K562 (cell line): ENCODE results near the gene CTIF. TPM values are rescaled to one million over a fixed set of nuclear protein-coding genes. Genes with fewer than 3 reads are reported as not detected.

Source experiments
- ATAC-seq: fragments of 200-7000 bp; cut with Tn5 transposase; 3 replicates; pipeline ENCODE4 v1.9.1; 2020; ENCODE audit warnings: moderate library complexity
- BruUV-seq: library from RNA; stranded (reverse); fragments of 400-500 nt; replicated peaks from 2 replicates; lab custom pipeline; 2021; lab: Mats Ljungman, UMichigan
- CTCF ChIA-PET: fragments of 300-600 bp; formaldehyde crosslinking; extraction: SDS; loops from one replicate; lab custom pipeline; 2021; ENCODE audit warnings: low intra/inter-chr PET ratio; lab: Yijun Ruan, JAX
- POLR2A ChIA-PET: fragments of 300-600, 350-650 bp; sonication (Branson Sonifier 250); formaldehyde crosslinking; extraction: SDS; loops from one replicate; lab custom pipeline; 2021; ENCODE audit warnings: antibody characterized with exemption, inconsistent platforms; lab: Yijun Ruan, JAX
- DNase-seq, 4 experiments: peaks; one replicate each; pipeline versions ENCODE4 v3.0.0 to v3.0.0-alpha.2; 2011 to 2018; ENCODE audit warnings: low spot score in 3 of 4, mixed read lengths in 3 of 4; ENCODE audit errors: extremely low read depth in 1 of 4
- FAIRE-seq: peaks from 2 replicates; lab custom pipeline; 2011; peaks lifted over from hg19 to GRCh38; lab: Jason Lieb, UNC
- H2AFZ ChIP-seq: 2 replicates; pipeline ENCODE4 v1.6.0; 2011; ENCODE audit warnings: low read depth, low read length, control low read depth, inconsistent platforms
- H3K27ac ChIP-seq: fragments of 200-600 bp; 3 replicates; pipeline ENCODE4 v1.8.0; 2011; ENCODE audit warnings: low read depth, mild to moderate bottlenecking, control low read depth, inconsistent platforms, low read length, moderate library complexity, mixed read lengths; ENCODE audit errors: extremely low read depth
- H3K27me3 ChIP-seq, 2 experiments: fragments of 300-600 bp in 1 of 2; 2 replicates in 1 of 2; 3 replicates in 1 of 2; pipeline versions ENCODE4 v1.6.0 to v1.8.0; 2011; ENCODE audit warnings: inconsistent platforms in 2 of 2, low read length in 2 of 2, mild to moderate bottlenecking in 1 of 2, mixed read lengths in 1 of 2, moderate library complexity in 1 of 2; ENCODE audit not compliant: control insufficient read depth in 2 of 2, insufficient read depth in 2 of 2
- H3K36me3 ChIP-seq: fragments of 300-600 bp; 3 replicates; pipeline ENCODE4 v1.8.0; 2011; ENCODE audit warnings: mild to moderate bottlenecking, low read length, inconsistent platforms; ENCODE audit not compliant: control insufficient read depth, insufficient read depth
- H3K4me1 ChIP-seq, 2 experiments: fragments of 200-600 bp in 1 of 2; replicated peaks in 1 of 2; 2 replicates in 1 of 2; 3 replicates in 1 of 2; pipeline versions ENCODE4 v1.5.1 to v1.8.0; 2011; ENCODE audit warnings: inconsistent platforms in 2 of 2, low read length in 2 of 2, mild to moderate bottlenecking in 1 of 2, mixed read lengths in 1 of 2, moderate library complexity in 1 of 2; ENCODE audit not compliant: control insufficient read depth in 2 of 2, insufficient read depth in 2 of 2
- H3K4me2 ChIP-seq: 2 replicates; pipeline ENCODE4 v1.6.1; 2011; ENCODE audit warnings: low read length, control low read depth, inconsistent platforms, mixed read lengths; ENCODE audit not compliant: insufficient read depth
- H3K4me3 ChIP-seq: fragments of 200-600 bp; sonication (generic), shearing (Covaris generic); 2 replicates; pipeline ENCODE4 v1.5.1; 2016; ENCODE audit warnings: control low read depth, inconsistent platforms
- H3K79me2 ChIP-seq: fragments of 200-600 bp; 3 replicates; pipeline ENCODE4 v1.8.0; 2011; ENCODE audit warnings: low read length, inconsistent platforms; ENCODE audit not compliant: control insufficient read depth, insufficient read depth
- H3K9ac ChIP-seq, 2 experiments: 2 replicates each; pipeline versions ENCODE4 v1.6.0 to v1.6.1; 2011; ENCODE audit warnings: low read depth in 2 of 2, low read length in 2 of 2, control low read depth in 1 of 2, inconsistent platforms in 1 of 2, mild to moderate bottlenecking in 1 of 2, mixed read lengths in 1 of 2; ENCODE audit not compliant: insufficient read depth in 1 of 2
- H3K9me1 ChIP-seq: one replicate; pipeline ENCODE4 v1.6.0; 2011; ENCODE audit warnings: inconsistent platforms, mild to moderate bottlenecking, low read length, moderate library complexity; ENCODE audit not compliant: control insufficient read depth, insufficient read depth
- H3K9me3 ChIP-seq: replicated peaks from 2 replicates; pipeline ENCODE4 v1.5.1; 2011; ENCODE audit warnings: low read depth, low read length, inconsistent platforms; ENCODE audit not compliant: control insufficient read depth, insufficient read depth
- H4K20me1 ChIP-seq: replicated peaks from 2 replicates; pipeline ENCODE4 v1.6.1; 2011; ENCODE audit warnings: low read length, inconsistent platforms, mixed read lengths; ENCODE audit not compliant: control insufficient read depth, insufficient read depth
- BCOR ChIP-seq: fragments of 450-650 bp; IDR thresholded peaks from 2 replicates; pipeline ENCODE4 v1.6.1; 2016
- DDX20 ChIP-seq: fragments of 450-650 bp; IDR thresholded peaks from 2 replicates; pipeline ENCODE4 v1.6.1; 2016; ENCODE audit warnings: missing genetic modification characterization, low read depth, mild to moderate bottlenecking, missing compliant biosample characterization, moderate library complexity
- E2F6 ChIP-seq, 2 experiments: IDR thresholded peaks; 2 replicates each; pipeline ENCODE4 v1.6.1; 2011; ENCODE audit warnings: borderline replicate concordance in 1 of 2, control low read depth in 1 of 2, low read depth in 1 of 2, low read length in 1 of 2, mild to moderate bottlenecking in 1 of 2, mixed read lengths in 1 of 2, moderate library complexity in 1 of 2; ENCODE audit not compliant: insufficient read depth in 1 of 2, insufficient read length in 1 of 2, poor library complexity in 1 of 2, severe bottlenecking in 1 of 2; ENCODE audit errors: extremely low read depth in 1 of 2
- ELK3 ChIP-seq: fragments of 450-650 bp; formaldehyde crosslinking; IDR thresholded peaks from 2 replicates; pipeline ENCODE4 v1.4.0; 2020; ENCODE audit warnings: mild to moderate bottlenecking
- HNRNPK ChIP-seq: fragments of 200-400 bp; formaldehyde crosslinking; IDR thresholded peaks from one replicate; pipeline ENCODE4 v1.6.1; 2018; ENCODE audit warnings: mild to moderate bottlenecking, low read depth, low read length; ENCODE audit not compliant: poor library complexity, severe bottlenecking
- ILK ChIP-seq: fragments of 450-650 bp; IDR thresholded peaks from 2 replicates; pipeline ENCODE4 v1.6.1; 2016; ENCODE audit warnings: missing genetic modification characterization, low read depth, mild to moderate bottlenecking, missing compliant biosample characterization, moderate library complexity, borderline replicate concordance
- ZNF143 ChIP-seq: sonication (generic); formaldehyde crosslinking; IDR thresholded peaks from 2 replicates; pipeline ENCODE4 v1.9.0; 2022; ENCODE audit warnings: mild to moderate bottlenecking, missing genetic modification reagents
- WGBS: fragments of 100-300 bp; shearing (Covaris generic); methylation state at CpG from one replicate; pipeline ENCODE4 v1.1.6; 2016; ENCODE audit warnings: low coverage, mixed read lengths; ENCODE audit not compliant: insufficient coverage; ENCODE audit errors: missing lambda C conversion rate; 5-methylcytosine and 5-hydroxymethylcytosine counted together
- in situ Hi-C: fragments of 300-500 bp; cut with MboI; formaldehyde crosslinking; loops from 4 replicates; pipeline ENCODE4 v1.15.0; 2018; ENCODE audit warnings: inconsistent platforms, mixed read lengths
- intact Hi-C: fragments of 100-400 bp; cut with micrococcal nuclease; formaldehyde crosslinking; loops from 2 replicates; pipeline ENCODE4 v1.14.2; 2022
- polyA plus RNA-seq, 8 experiments: library from polyadenylated mRNA; depleted of rRNA in 4 of 8; stranded (reverse) in 5 of 8; unstranded in 3 of 8; fragments of >200 nt; fragmentation: Nextera tagmentation in 2 of 8; fragmentation: Illumina TruSeq in 1 of 8; extraction: Ambion mirVana in 2 of 8; extraction: Trizol in 1 of 8; gene quantifications; 2 replicates each; pipeline versions ENCODE4 v1.2.1 to v1.2.3, GENCODE V29; 2011 to 2014; ENCODE audit warnings: inconsistent platforms in 1 of 8, missing spikeins in 1 of 8
- total RNA-seq, 7 experiments: library from RNA; depleted of rRNA in 6 of 7; stranded (reverse); fragments of >200 nt in 6 of 7; fragmentation: Illumina TruSeq in 2 of 7; extraction: Trizol in 2 of 7; gene quantifications; 2 replicates each; pipeline versions ENCODE4 v1.2.1 to v1.2.3, GENCODE V29; 2011 to 2021; ENCODE audit warnings: low replicate concordance in 1 of 7

CTIF gene
- total and polyA plus RNA-seq, 9 of the 15 experiments (the other 6 are each of a cell fraction or from before 2014, with no cell fraction given) = 0.17 to 11.5 (median 2.2) TPM

GRCh38 chr18:48641981-48642380 is 103.2 kb downstream of the CTIF start:
- FAIRE-seq = no peak
- TF ChIP-seq ZNF143 (CRISPR knock-in tag) (no peak), BCOR (no peak), DDX20 (no peak), ILK (tag) (no peak), ELK3 (no peak), HNRNPK (no peak), E2F6 (IDR thresholded peaks at IDR 0.05; ENCODE audit: borderline replicate concordance in 1 of 2, extremely low read depth in 1 of 2, insufficient read depth in 1 of 2, insufficient read length in 1 of 2, low read depth in 1 of 2, low read length in 1 of 2, poor library complexity in 1 of 2, severe bottlenecking in 1 of 2) (no peak)
- no peak for DNase-seq
- no TSS peak for BruUV-seq
- 46% methylated on average over 4 of the region's 4 CpGs for WGBS
- H3K4me1 ChIP-seq = no peaks in the 10 kb centered on the region; a peak in 1 of 5 replicates
- no peaks in the 10 kb centered on the region for H3K9me3 ChIP-seq
- no peak overlapping the region for H3K4me3 ChIP-seq
- no peaks in the 10 kb centered on the region for H4K20me1 ChIP-seq
- intact Hi-C loops (no loop called here), in situ Hi-C loops (no loop called here)
- H2AFZ ChIP-seq = no peak overlapping the region
- H3K9ac ChIP-seq = no peak overlapping the region
- no peak for ATAC-seq
- POLR2A ChIA-PET = no interaction called here
- no peak overlapping the region for H3K4me2 ChIP-seq
- no peaks in the 10 kb centered on the region for H3K36me3 ChIP-seq
- H3K27me3 ChIP-seq = no peaks in the 10 kb centered on the region
- CTCF ChIA-PET = interaction anchor here (0.6 kb wide), 1 partner anchor 13 kb away, joined by 3 read pairs; no protein-coding TSS in a partner anchor
- H3K27ac ChIP-seq = no peak overlapping the region
- no peaks in the 10 kb centered on the region for H3K9me1 ChIP-seq
- H3K79me2 ChIP-seq = no peaks in the 10 kb centered on the region
